ENCODE results near the gene LGI4.
A peak's percentile ranks its signal among the peaks of the same experiment; 100 is the strongest.

The LGI4 gene

GRCh38 chr19:35087393-35087792, 47.5 kb downstream of the LGI4 start:
- Histone ChIP-seq H3K4me2 (ENCODE audit: low read length) (peak overlapping the region; percentile 95), H3K27ac (ENCODE audit: low read depth, low read length) (peak overlapping the region; percentile 100)
- no peak for TF ChIP-seq CTCF (IDR thresholded peaks at IDR 0.05; ENCODE audit: low read depth, low read length, poor library complexity, severe bottlenecking)
- no peak for TF ChIP-seq EZH2phosphoT487 (IDR thresholded peaks at IDR 0.05; ENCODE audit: borderline replicate concordance, low read length)

GRCh38 chr19:35086455-35086854, 48.4 kb downstream of the LGI4 start:
- no peaks in the 10 kb centered on the region for H3K79me2 ChIP-seq (ENCODE audit: control insufficient read depth, low read length)
- H3K9me3 ChIP-seq (ENCODE audit: control insufficient read depth, insufficient read depth, low read length): no peaks in the 10 kb centered on the region
- H3K36me3 ChIP-seq (ENCODE audit: control insufficient read depth, low read length): peaks cover 4% of the 10 kb centered on the region
- H3K27ac ChIP-seq (ENCODE audit: low read depth, low read length): peak overlapping the region; percentile 100
- H3F3A ChIP-seq (ENCODE audit: control insufficient read depth, insufficient read depth): peaks cover 13% of the 10 kb centered on the region
- no peaks in the 10 kb centered on the region for H3K9me2 ChIP-seq (replicated peaks; ENCODE audit: control insufficient read depth, low read length)
- no peaks in the 10 kb centered on the region for H4K20me1 ChIP-seq (ENCODE audit: control insufficient read depth, insufficient read depth, low read depth, low read length)
- TF ChIP-seq EZH2phosphoT487 (IDR thresholded peaks at IDR 0.05; ENCODE audit: borderline replicate concordance, low read length) (no peak), CTCF (IDR thresholded peaks at IDR 0.05; ENCODE audit: low read depth, low read length, poor library complexity, severe bottlenecking) (no peak)
- peak overlapping the region; percentile 67 for H3K4me3 ChIP-seq (ENCODE audit: low read length)
- peak overlapping the region; percentile 95 for H3K4me2 ChIP-seq (ENCODE audit: low read length)
- H3K27me3 ChIP-seq (ENCODE audit: control insufficient read depth, low read length): no peaks in the 10 kb centered on the region
- H3K4me1 ChIP-seq (ENCODE audit: control insufficient read depth, low read length): peaks cover 89% of the 10 kb centered on the region

More at GRCh38 chr19:35087393-35087792, 47.5 kb downstream of the LGI4 start:
- H3K9me3 ChIP-seq (ENCODE audit: control insufficient read depth, insufficient read depth, low read length): no peaks in the 10 kb centered on the region
- H3K36me3 ChIP-seq (ENCODE audit: control insufficient read depth, low read length): peaks cover 4% of the 10 kb centered on the region
- no peak overlapping the region for H3K4me3 ChIP-seq (ENCODE audit: low read length)
- H4K20me1 ChIP-seq (ENCODE audit: control insufficient read depth, insufficient read depth, low read depth, low read length): no peaks in the 10 kb centered on the region
- H3K4me1 ChIP-seq (ENCODE audit: control insufficient read depth, low read length): peaks cover 82% of the 10 kb centered on the region
- H3F3A ChIP-seq (ENCODE audit: control insufficient read depth, insufficient read depth): peaks cover 13% of the 10 kb centered on the region
- no peaks in the 10 kb centered on the region for H3K9me2 ChIP-seq (replicated peaks; ENCODE audit: control insufficient read depth, low read length)
- H3K27me3 ChIP-seq (ENCODE audit: control insufficient read depth, low read length): no peaks in the 10 kb centered on the region
- no peaks in the 10 kb centered on the region for H3K79me2 ChIP-seq (ENCODE audit: control insufficient read depth, low read length)

- peak overlapping the region; percentile 95 for H3K4me2 ChIP-seq (ENCODE audit: low read length)
- TF ChIP-seq CTCF (IDR thresholded peaks at IDR 0.05; ENCODE audit: low read depth, low read length, poor library complexity, severe bottlenecking) (no peak), EZH2phosphoT487 (IDR thresholded peaks at IDR 0.05; ENCODE audit: borderline replicate concordance, low read length) (no peak)
- H4K20me1 ChIP-seq (ENCODE audit: control insufficient read depth, insufficient read depth, low read depth, low read length): no peaks in the 10 kb centered on the region
- peak overlapping the region; percentile 100 for H3K27ac ChIP-seq (ENCODE audit: low read depth, low read length)
- no peaks in the 10 kb centered on the region for H3K9me2 ChIP-seq (replicated peaks; ENCODE audit: control insufficient read depth, low read length)
- H3K79me2 ChIP-seq (ENCODE audit: control insufficient read depth, low read length): no peaks in the 10 kb centered on the region
- peaks cover 90% of the 10 kb centered on the region for H3K4me1 ChIP-seq (ENCODE audit: control insufficient read depth, low read length)
- no peaks in the 10 kb centered on the region for H3K9me3 ChIP-seq (ENCODE audit: control insufficient read depth, insufficient read depth, low read length)
- H3K27me3 ChIP-seq (ENCODE audit: control insufficient read depth, low read length): no peaks in the 10 kb centered on the region
- peak overlapping the region; percentile 67 for H3K4me3 ChIP-seq (ENCODE audit: low read length)
- peaks cover 13% of the 10 kb centered on the region for H3F3A ChIP-seq (ENCODE audit: control insufficient read depth, insufficient read depth)
- peaks cover 4% of the 10 kb centered on the region for H3K36me3 ChIP-seq (ENCODE audit: control insufficient read depth, low read length)
Observed at GRCh38 chr19:35085947-35086346, 48.9 kb downstream of the LGI4 start.

GRCh38 chr19:35084509-35084762, 50.4 kb downstream of the LGI4 start:
- Histone ChIP-seq H3K4me2 (ENCODE audit: low read length) (peak overlapping the region; percentile 95), H3K9me3 (ENCODE audit: control insufficient read depth, insufficient read depth, low read length) (no peaks in the 10 kb centered on the region), H3K4me3 (ENCODE audit: low read length) (peak overlapping the region; percentile 67), H3F3A (ENCODE audit: control insufficient read depth, insufficient read depth) (peaks cover 13% of the 10 kb centered on the region), H3K9me2 (replicated peaks; ENCODE audit: control insufficient read depth, low read length) (no peaks in the 10 kb centered on the region), H3K36me3 (ENCODE audit: control insufficient read depth, low read length) (peaks cover 4% of the 10 kb centered on the region), H3K27ac (ENCODE audit: low read depth, low read length) (peak overlapping the region; percentile 100), H3K27me3 (ENCODE audit: control insufficient read depth, low read length) (no peaks in the 10 kb centered on the region), H3K4me1 (ENCODE audit: control insufficient read depth, low read length) (peaks cover 81% of the 10 kb centered on the region), H3K79me2 (ENCODE audit: control insufficient read depth, low read length) (no peaks in the 10 kb centered on the region), H4K20me1 (ENCODE audit: control insufficient read depth, insufficient read depth, low read depth, low read length) (no peaks in the 10 kb centered on the region)
- no peak for TF ChIP-seq CTCF (IDR thresholded peaks at IDR 0.05; ENCODE audit: low read depth, low read length, poor library complexity, severe bottlenecking)
- no peak for TF ChIP-seq EZH2phosphoT487 (IDR thresholded peaks at IDR 0.05; ENCODE audit: borderline replicate concordance, low read length)

Data from DOHH2 (cell line).